Activated naive CD8-positive, alpha-beta T cell treated with anti-CD3 and anti-CD28 coated beads, Interleukin-2, amount 50 U/mL, for 24 hours (primary cell): Measurements from ENCODE around the gene SINHCAF.

Experiments
- ATAC-seq: fragments of 150-1000 bp; cut with Tn5 transposase; one replicate; pipeline ENCODE4 v1.10.0; 2021
- DNase-seq: peaks from one replicate; pipeline ENCODE4 v3.0.0; 2021
- H3K27ac Mint-ChIP-seq: one replicate; pipeline ENCODE4 v1.8.0; 2021; ENCODE audit warnings: mild to moderate bottlenecking, mixed read lengths
- H3K27me3 Mint-ChIP-seq: one replicate; pipeline ENCODE4 v1.8.0; 2021; ENCODE audit warnings: mixed read lengths
- H3K36me3 Mint-ChIP-seq: one replicate; pipeline ENCODE4 v1.8.0; 2021; ENCODE audit warnings: low read depth, mixed read lengths
- H3K4me1 Mint-ChIP-seq: one replicate; pipeline ENCODE4 v1.8.0; 2021; ENCODE audit warnings: mixed read lengths
- H3K4me3 Mint-ChIP-seq: one replicate; pipeline ENCODE4 v1.8.0; 2021; ENCODE audit warnings: mild to moderate bottlenecking, moderate library complexity, mixed read lengths
- H3K9me3 Mint-ChIP-seq: one replicate; pipeline ENCODE4 v1.8.0; 2021; ENCODE audit warnings: mixed read lengths

The SINHCAF gene

DNA sequence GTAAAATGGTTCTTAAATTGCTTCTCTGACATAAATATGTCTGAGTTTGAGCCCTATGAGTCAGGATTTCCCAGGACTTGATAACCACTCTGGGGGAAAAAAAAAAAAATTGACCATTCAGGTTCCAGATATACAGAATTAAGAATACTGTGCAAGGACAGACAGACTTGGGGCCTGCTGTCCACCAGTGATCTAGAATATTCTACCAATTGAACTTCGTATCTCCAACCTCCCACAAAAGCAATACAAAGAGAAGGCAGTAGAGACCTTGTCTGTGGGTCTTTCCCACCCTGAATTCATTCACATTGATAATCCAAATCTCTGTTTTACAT, 4.1 kb downstream of the SINHCAF start:
- no peak for ATAC-seq
- H3K9me3 Mint-ChIP-seq = no peaks in the 10 kb centered on the region
- H3K27me3 Mint-ChIP-seq = peaks cover 2% of the 10 kb centered on the region
- H3K36me3 Mint-ChIP-seq = peaks cover 38% of the 10 kb centered on the region
- no peak for DNase-seq
- H3K4me1 Mint-ChIP-seq = peaks cover 72% of the 10 kb centered on the region
- peak overlapping the region; percentile 98 for H3K27ac Mint-ChIP-seq
- H3K4me3 Mint-ChIP-seq = peak overlapping the region; percentile 97

DNA sequence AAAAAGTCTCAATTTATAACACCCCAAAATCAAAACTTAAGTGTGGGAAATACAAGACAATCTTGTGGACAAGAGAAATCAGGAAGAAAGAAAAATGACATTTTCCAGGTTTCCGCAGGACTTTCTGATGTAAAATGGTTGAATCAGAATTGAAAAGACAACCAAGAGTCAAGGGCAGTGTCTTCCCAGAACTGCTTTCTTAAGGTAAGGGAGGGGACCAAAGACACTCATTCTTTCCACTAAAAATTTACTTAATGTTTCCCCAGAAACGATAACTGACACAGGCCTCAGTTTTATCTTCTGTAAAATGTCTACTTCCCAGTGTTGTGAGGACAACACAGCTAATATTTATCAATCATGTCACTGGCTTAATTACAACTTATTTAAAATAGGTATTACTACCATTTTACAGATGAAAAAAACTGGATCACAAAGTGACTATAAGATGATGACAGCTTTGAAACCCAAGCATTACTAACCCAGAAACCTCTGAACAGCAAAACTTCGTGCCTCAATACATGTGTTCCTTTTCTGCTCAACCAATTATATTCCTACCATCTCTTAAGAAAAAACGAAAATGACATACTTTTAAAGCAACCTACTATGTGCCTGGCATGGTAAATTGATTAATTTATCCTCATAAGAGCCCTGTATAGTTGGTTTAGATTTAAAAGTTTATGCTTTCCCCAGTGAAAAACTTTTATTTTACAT, 4.6 kb downstream of the SINHCAF start:
- H3K4me1 Mint-ChIP-seq = peaks cover 74% of the 10 kb centered on the region
- peak overlapping the region; percentile 98 for H3K27ac Mint-ChIP-seq
- H3K36me3 Mint-ChIP-seq = peaks cover 39% of the 10 kb centered on the region
- no peaks in the 10 kb centered on the region for H3K9me3 Mint-ChIP-seq
- DNase-seq (no peak), ATAC-seq (no peak)
- peaks cover 2% of the 10 kb centered on the region for H3K27me3 Mint-ChIP-seq
- H3K4me3 Mint-ChIP-seq = peak overlapping the region; percentile 97

DNA sequence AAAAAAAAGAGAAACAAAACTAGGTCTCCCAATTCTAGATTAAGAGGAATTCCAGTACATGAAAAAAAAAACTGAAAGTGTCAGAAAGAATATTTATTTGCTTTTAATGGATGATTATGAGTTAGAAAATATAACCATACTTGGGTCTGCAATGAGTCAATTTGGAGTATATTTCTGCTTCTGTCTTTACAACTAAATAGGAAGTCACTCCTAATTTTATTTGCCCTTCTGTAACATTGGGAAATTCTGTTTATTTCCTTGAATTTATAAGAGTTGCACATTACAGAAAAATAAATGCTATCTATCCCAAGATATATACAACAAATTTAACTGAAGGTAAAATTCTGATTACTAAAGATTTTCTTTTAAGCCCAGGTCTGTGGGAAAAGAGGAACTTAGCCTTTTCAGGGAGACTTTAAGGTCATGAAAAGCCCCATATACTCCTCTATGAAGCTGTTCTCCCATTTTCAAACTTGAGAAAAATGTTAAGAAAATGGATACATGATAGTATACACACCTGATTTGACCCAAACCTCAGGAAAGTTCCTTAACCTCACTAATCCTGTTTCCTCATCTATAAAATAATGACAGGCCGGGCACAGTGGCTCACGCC, 7.2 kb downstream of the SINHCAF start:
- no peaks in the 10 kb centered on the region for H3K9me3 Mint-ChIP-seq
- H3K27ac Mint-ChIP-seq = peak overlapping the region; percentile 98
- no peak for DNase-seq

DNA sequence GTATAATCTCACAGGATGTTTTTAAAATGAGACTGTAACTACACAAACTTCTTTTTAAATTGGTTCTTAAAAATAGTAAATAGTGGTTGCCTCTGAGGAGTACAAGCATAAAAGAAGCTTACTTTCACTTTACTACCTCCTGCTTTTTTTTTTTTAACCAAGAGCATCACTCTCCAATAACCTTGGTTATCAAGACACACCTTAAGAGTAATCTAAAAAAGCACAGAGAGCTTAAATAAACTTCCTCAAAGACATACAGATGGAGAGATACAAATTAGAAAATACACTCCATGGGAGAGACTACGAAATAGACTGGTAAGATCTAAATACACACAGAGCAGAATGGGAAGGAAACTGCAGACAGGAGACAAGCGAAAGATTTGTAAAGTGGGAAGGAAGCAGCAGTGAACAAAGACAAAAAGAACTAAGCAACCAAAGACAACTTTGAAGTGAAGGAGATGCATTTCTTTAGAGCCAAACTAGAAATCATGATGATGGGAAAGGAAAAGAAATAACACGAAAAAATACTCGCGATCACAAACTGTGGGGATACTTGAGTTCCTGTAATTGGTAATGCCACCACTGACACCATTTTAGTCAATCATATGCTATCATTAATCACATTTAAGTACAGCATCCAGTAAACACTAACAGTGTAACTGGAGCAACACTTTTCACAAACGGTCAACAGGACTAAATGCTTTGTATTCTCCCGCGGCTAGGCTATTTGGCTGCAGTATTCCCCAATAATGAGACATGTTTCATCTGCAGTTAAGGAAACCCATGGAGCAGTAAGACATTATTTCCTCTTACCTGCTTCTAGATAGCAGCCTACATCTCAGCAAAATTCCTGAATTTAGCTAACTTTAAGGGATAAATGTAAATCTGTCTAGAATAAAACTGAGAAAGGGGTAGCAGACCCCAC, 8.2 kb downstream of the SINHCAF start:
- no peak for ATAC-seq
- Mint-ChIP-seq H3K27me3 (no peaks in the 10 kb centered on the region), H3K27ac (peak overlapping the region; percentile 98), H3K4me1 (peaks cover 82% of the 10 kb centered on the region), H3K4me3 (peak overlapping the region; percentile 97), H3K9me3 (no peaks in the 10 kb centered on the region), H3K36me3 (peaks cover 48% of the 10 kb centered on the region)
- DNase-seq = no peak

More for the DNA sequence above, 7.2 kb downstream of the SINHCAF start:
- ATAC-seq = no peak
- H3K27me3 Mint-ChIP-seq = no peaks in the 10 kb centered on the region
- peaks cover 49% of the 10 kb centered on the region for H3K36me3 Mint-ChIP-seq
- H3K4me1 Mint-ChIP-seq = peaks cover 85% of the 10 kb centered on the region
- H3K4me3 Mint-ChIP-seq = peak overlapping the region; percentile 97

DNA sequence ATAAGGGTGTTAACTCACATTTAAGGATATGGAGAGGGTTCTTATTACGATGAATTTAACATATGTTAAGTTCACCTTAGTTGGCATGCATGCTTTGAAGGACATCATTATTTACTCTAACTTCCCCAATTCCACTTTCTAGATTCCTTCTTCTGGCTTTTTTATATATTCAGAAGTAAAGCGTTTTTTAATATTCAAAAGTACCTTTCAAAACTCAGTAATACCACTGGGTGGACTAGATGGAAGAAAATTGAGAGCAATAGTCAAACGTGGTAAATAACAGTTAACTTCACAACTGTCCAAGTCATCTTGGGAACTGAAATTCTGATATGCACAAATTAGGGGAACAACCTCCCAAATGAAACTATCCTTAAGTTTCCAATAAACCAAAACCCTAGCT, 9.1 kb downstream of the SINHCAF start:
- H3K9me3 Mint-ChIP-seq = no peaks in the 10 kb centered on the region
- no peak for DNase-seq
- H3K4me1 Mint-ChIP-seq = peaks cover 81% of the 10 kb centered on the region
- peaks cover 53% of the 10 kb centered on the region for H3K36me3 Mint-ChIP-seq
- ATAC-seq = no peak
- peak overlapping the region; percentile 98 for H3K27ac Mint-ChIP-seq
- H3K4me3 Mint-ChIP-seq = peak overlapping the region; percentile 97
- H3K27me3 Mint-ChIP-seq = no peaks in the 10 kb centered on the region

DNA sequence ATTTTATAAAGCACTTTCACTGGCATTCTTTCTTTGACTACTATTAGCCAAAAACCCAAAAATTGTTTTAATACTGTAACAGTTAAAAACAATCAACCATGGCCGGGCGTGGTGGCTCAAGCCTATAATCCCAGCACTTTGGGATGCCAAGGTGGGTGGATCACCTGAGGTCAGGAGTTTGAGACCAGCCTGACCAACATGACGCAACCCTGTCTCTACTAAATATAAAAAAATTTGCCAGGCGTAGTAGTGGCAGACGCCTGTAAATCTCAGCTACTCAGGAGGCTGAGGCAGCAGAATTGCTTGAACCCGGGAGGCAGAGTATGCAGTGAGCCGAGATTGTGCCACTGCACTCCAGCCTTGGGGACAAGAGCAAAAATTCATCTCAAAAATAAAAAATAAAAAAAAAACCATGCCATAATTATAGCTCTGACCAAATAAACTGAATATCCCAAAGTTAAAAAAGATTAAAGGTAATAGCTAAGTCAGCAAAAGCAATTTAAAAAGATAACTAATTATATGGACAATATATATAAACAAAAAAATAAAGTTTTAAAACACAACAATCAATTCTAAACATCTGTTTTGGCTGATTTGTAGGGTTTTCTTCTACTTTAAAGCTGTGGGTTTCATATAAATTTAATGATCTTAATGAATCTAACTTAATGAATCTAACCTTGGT, 10.0 kb downstream of the SINHCAF start:
- Mint-ChIP-seq H3K9me3 (no peaks in the 10 kb centered on the region), H3K4me1 (peaks cover 77% of the 10 kb centered on the region), H3K27me3 (no peaks in the 10 kb centered on the region), H3K27ac (no peak overlapping the region), H3K36me3 (peaks cover 56% of the 10 kb centered on the region), H3K4me3 (peak overlapping the region; percentile 32)
- DNase-seq (no peak), ATAC-seq (no peak)

DNA sequence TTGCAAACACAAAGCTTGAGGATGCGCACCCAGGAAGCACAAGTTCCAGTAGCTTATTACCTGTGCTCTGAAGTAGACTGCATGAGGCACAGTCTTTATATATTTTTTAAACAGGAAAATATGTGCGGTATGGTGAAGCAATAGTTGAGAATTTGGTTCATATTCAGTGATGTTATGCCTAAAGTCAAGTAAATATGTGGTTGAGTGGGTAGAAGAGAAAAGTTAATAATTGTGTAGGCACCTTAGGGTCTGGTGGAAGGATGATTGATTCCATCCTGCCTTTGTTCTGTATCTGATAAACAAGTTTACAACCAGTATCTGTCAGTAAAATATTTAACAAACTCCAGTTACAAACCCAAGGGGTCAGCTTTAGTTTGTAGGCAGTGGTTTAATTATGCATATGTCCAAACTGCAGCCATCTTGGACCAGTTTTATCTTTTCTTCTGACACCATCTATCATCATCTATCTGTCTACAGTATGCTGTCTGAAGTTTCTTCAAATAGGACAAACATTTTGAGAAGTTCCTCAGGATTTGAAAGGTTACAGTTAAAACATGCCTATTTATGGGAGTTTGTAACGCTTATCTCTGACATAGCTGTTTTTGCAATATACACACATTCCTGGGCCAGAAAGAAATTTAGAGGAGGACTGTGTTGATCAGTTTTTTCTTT, 10.8 kb downstream of the SINHCAF start:
- ATAC-seq (no peak), DNase-seq (no peak)
- no peak overlapping the region for H3K4me3 Mint-ChIP-seq
- no peaks in the 10 kb centered on the region for H3K9me3 Mint-ChIP-seq
- H3K27ac Mint-ChIP-seq = no peak overlapping the region
- peaks cover 59% of the 10 kb centered on the region for H3K36me3 Mint-ChIP-seq
- peaks cover 73% of the 10 kb centered on the region for H3K4me1 Mint-ChIP-seq
- H3K27me3 Mint-ChIP-seq = no peaks in the 10 kb centered on the region

DNA sequence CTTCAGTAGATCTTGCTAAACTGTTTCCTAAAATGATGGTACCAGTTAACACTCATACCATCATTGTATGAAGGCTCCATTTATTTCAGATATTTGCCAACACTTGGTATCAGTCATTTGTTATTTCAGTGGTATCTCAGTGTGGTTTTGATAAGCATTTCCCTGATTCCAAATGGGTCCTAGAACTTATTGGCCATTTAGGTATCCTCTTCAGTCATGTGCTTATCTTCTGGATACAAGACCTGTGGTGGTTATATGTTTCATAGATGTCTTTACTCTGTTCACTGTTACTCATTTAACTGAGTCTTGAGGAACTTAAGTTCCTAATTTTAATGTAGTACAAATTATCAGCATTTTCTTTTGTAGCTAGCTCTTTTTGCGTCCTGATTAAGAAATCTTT, 13.5 kb downstream of the SINHCAF start:
- no peak overlapping the region for H3K27ac Mint-ChIP-seq
- H3K27me3 Mint-ChIP-seq = no peaks in the 10 kb centered on the region
- no peak overlapping the region for H3K4me3 Mint-ChIP-seq
- ATAC-seq (no peak), DNase-seq (no peak)
- peaks cover 59% of the 10 kb centered on the region for H3K4me1 Mint-ChIP-seq
- H3K9me3 Mint-ChIP-seq = no peaks in the 10 kb centered on the region
- peaks cover 69% of the 10 kb centered on the region for H3K36me3 Mint-ChIP-seq

DNA sequence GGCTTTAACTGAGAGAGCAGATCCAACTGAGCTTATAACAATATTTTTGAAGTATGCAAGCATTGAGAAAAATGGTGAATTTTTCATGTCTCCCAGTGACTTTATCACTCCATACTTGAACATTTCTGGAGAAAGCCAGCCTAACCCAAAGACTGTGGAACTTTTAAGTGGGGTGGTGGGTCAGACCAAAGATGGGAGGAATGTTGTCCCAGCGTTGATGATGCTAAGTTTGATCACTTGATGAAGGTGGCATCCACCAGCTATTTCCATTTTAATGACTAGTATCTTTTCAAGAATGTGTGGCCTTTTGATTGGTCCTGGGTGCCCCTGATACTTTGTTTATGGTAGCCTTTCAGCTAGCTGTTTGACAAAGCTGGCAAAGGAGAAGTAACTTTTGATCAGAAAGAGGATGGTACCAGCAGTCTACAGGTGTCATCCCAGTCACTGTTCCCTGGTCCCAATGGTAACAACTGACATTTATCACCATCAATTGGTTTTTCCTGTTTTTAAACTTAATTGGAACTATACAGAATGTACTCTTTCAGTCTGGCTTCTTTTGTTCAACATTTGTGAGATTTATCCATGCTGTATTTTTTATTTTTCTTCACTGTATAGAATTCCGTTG, 14.2 kb downstream of the SINHCAF start:
- H3K4me3 Mint-ChIP-seq = no peak overlapping the region
- DNase-seq (no peak), ATAC-seq (no peak)
- H3K36me3 Mint-ChIP-seq = peaks cover 75% of the 10 kb centered on the region
- no peaks in the 10 kb centered on the region for H3K27me3 Mint-ChIP-seq
- no peaks in the 10 kb centered on the region for H3K9me3 Mint-ChIP-seq
- H3K27ac Mint-ChIP-seq = no peak overlapping the region
- peaks cover 58% of the 10 kb centered on the region for H3K4me1 Mint-ChIP-seq

DNA sequence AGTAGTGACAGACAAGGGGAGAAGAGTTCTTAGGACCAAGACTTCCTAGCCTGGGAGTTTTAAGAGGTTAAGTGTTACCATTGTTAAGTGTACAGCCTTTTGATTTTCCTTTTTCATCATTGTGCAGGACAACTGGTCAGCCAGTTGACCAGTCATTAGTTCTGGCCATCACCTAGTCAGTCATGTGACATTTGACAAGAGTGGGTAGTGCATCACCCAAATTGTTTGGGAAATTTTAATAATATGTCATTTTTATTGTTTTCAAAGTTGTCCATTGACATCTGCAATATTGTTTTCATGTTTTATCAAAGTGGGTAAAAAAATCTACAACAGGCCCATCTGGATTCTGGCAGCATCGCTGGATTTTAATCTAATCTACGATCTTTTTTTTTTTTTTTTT, 15.5 kb downstream of the SINHCAF start:
- no peak overlapping the region for H3K4me3 Mint-ChIP-seq
- no peaks in the 10 kb centered on the region for H3K9me3 Mint-ChIP-seq
- peaks cover 61% of the 10 kb centered on the region for H3K4me1 Mint-ChIP-seq
- ATAC-seq = no peak
- H3K27ac Mint-ChIP-seq = no peak overlapping the region
- no peaks in the 10 kb centered on the region for H3K27me3 Mint-ChIP-seq
- H3K36me3 Mint-ChIP-seq = peaks cover 82% of the 10 kb centered on the region
- DNase-seq = no peak

DNA sequence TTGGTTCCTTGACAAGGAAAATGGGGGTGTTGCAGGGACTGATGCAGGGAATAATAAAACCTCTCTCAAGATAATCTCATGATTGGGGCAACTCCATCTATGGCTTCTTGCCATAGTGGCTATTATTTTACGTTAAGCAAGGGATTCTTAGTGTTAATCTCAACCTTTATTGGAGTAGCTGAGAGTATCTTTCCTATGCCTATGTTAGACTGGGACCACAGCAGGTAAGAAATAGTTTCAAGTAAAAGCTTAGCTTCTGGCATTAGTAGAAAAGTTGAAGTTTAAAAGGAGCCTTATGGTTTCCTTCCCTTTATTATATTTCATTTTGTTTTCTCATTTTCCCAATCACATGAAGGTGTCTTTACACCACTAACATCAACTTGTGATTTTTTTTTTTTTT, 16.7 kb downstream of the SINHCAF start:
- DNase-seq (no peak), ATAC-seq (no peak)
- peaks cover 83% of the 10 kb centered on the region for H3K36me3 Mint-ChIP-seq
- H3K27ac Mint-ChIP-seq = no peak overlapping the region
- H3K27me3 Mint-ChIP-seq = no peaks in the 10 kb centered on the region
- peaks cover 60% of the 10 kb centered on the region for H3K4me1 Mint-ChIP-seq
- H3K4me3 Mint-ChIP-seq = no peak overlapping the region
- H3K9me3 Mint-ChIP-seq = no peaks in the 10 kb centered on the region

DNA sequence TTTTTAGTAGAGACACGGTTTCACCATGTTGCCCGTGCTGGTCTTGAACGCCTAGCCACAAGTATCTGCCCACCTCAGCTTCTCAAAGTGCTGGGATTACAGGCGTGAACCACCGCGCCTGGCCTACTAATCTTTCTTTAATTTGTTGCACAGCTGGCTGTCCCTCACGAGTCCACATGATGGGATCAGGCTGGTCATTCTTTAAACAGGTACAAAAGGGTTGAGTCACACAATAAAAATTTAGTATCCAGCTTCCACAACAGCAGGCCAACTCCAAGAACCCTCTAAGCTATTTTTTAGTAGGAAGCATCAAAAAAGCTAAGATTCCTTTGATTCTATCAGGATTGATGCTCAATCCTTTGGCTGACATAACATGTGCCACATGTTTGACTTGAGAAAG, 17.8 kb downstream of the SINHCAF start:
- peaks cover 63% of the 10 kb centered on the region for H3K4me1 Mint-ChIP-seq
- H3K4me3 Mint-ChIP-seq = no peak overlapping the region
- no peaks in the 10 kb centered on the region for H3K27me3 Mint-ChIP-seq
- no peak for DNase-seq
- no peak overlapping the region for H3K27ac Mint-ChIP-seq
- peaks cover 85% of the 10 kb centered on the region for H3K36me3 Mint-ChIP-seq
- H3K9me3 Mint-ChIP-seq = no peaks in the 10 kb centered on the region
- ATAC-seq = no peak

DNA sequence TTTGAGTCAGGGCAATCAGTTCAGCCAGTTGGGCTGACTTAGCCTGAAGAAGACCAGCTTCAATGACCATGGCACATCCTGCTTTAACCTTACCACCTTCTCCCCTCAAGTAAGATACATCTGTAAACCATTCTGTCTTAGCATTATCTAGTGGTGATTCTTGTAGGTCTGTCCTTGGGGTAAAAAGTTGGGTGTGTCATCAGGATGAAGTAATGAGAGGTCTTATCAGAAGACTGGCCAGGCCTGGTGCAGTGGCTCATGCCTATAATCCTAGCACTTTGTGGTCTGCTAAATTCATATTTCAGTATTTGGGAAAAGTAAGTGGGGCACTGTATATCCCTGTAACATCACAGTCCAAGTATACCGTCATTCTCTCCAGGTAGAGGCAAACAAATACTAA, 19.1 kb downstream of the SINHCAF start:
- H3K27ac Mint-ChIP-seq = no peak overlapping the region
- no peak overlapping the region for H3K4me3 Mint-ChIP-seq
- DNase-seq (no peak), ATAC-seq (no peak)
- H3K9me3 Mint-ChIP-seq = no peaks in the 10 kb centered on the region
- peaks cover 84% of the 10 kb centered on the region for H3K36me3 Mint-ChIP-seq
- H3K4me1 Mint-ChIP-seq = peaks cover 55% of the 10 kb centered on the region
- no peaks in the 10 kb centered on the region for H3K27me3 Mint-ChIP-seq

DNA sequence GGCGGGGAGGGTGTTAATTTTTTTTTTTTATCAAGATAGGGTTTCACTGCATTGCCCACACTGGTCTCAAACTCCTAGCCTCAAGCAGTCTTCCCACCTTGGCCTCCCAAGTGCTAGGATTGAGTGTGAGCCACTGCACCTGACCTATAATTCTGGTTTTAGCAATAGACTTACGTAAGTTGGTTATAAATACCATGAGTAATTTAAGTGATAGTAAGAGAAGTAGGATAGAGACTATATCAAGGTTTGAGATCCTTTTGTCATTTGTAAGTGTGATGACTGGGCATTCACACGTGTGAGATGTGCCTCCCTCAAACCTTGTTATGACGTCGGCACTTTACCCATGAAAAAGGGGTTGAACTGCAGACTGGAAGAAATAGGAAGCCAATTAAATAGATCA, 22.5 kb downstream of the SINHCAF start:
- H3K27ac Mint-ChIP-seq = no peak overlapping the region

More for the DNA sequence above, 22.5 kb downstream of the SINHCAF start:
- no peak overlapping the region for H3K4me3 Mint-ChIP-seq
- peaks cover 77% of the 10 kb centered on the region for H3K36me3 Mint-ChIP-seq
- no peaks in the 10 kb centered on the region for H3K27me3 Mint-ChIP-seq
- H3K4me1 Mint-ChIP-seq = peaks cover 62% of the 10 kb centered on the region
- no peak for ATAC-seq
- DNase-seq = no peak
- H3K9me3 Mint-ChIP-seq = no peaks in the 10 kb centered on the region
